Heart left ventricle (tissue), 16 donors: ENCODE measurements around the gene LIPG. TPM values are rescaled to one million over a fixed set of nuclear protein-coding genes. Genes with fewer than 3 reads are reported as not detected.

Source experiments
- ATAC-seq, 4 donors: fragments of 200-7000 bp; cut with Tn5 transposase; one replicate each; pipeline ENCODE4 v1.9.1; 2020 to 2022; ENCODE audit warnings: moderate library complexity in 4 of 4, mild to moderate bottlenecking in 3 of 4, moderate number of reproducible peaks in 1 of 4
- DNase-seq, 5 donors: peaks; one replicate each; pipeline ENCODE4 v3.0.0-alpha.2; 2020
- H3K27ac ChIP-seq, 12 donors: fragments of 200-600 bp; sonication (generic) in 4 of 12; one replicate each; pipeline versions ENCODE4 v1.5.0 to v1.8.0; 2016 to 2022; ENCODE audit warnings: mild to moderate bottlenecking in 2 of 12
- H3K27me3 ChIP-seq, 9 donors: fragments of 200-600 bp; sonication (generic) in 2 of 9; one replicate each; pipeline versions ENCODE4 v1.5.1 to v1.8.0; 2016 to 2022; ENCODE audit warnings: mild to moderate bottlenecking in 3 of 9
- H3K36me3 ChIP-seq, 9 donors: fragments of 200-600 bp; sonication (generic) in 2 of 9; one replicate each; pipeline versions ENCODE4 v1.5.0 to v1.8.0; 2018 to 2022; ENCODE audit warnings: mild to moderate bottlenecking in 2 of 9
- H3K4me1 ChIP-seq, 12 donors: fragments of 200-600 bp; sonication (generic) in 4 of 12; one replicate each; pipeline versions ENCODE4 v1.5.0 to v1.8.0; 2016 to 2022; ENCODE audit warnings: mild to moderate bottlenecking in 3 of 12
- H3K4me3 ChIP-seq, 12 donors: fragments of 200-600 bp; sonication (generic) in 4 of 12; one replicate each; pipeline versions ENCODE4 v1.5.0 to v1.8.0; 2017 to 2022; ENCODE audit warnings: mild to moderate bottlenecking in 9 of 12, moderate library complexity in 4 of 12
- H3K9me3 ChIP-seq, 12 donors: fragments of 200-600 bp; sonication (generic) in 4 of 12; one replicate each; pipeline versions ENCODE4 v1.5.0 to v1.8.0; 2016 to 2022; ENCODE audit warnings: mild to moderate bottlenecking in 1 of 12
- POLR2A ChIP-seq, 2 donors: fragments of 450-650 bp; IDR thresholded peaks; one replicate each; pipeline ENCODE4 v1.6.1; 2017; ENCODE audit warnings: antibody characterized with exemption in 2 of 2, mild to moderate bottlenecking in 2 of 2, moderate library complexity in 2 of 2
- whole genome bisulfite sequencing, 4 donors: extraction: QIAGEN DNeasy Blood & Tissue Kit in 2 of 4; methylation state at CpG; one replicate each; pipeline versions ENCODE4 v1.1.5 to v1.1.7; 2013 to 2018; 5-methylcytosine and 5-hydroxymethylcytosine counted together
- intact Hi-C, 10 donors: fragments of 100-400 bp; cut with DNase I; formaldehyde crosslinking; loops; one replicate each; pipeline versions ENCODE4 v1.11.1 to v1.14.2; 2022
- polyA plus RNA-seq, 2 donors: library from polyadenylated mRNA; stranded (reverse); fragments of 200-250 nt; gene quantifications; one replicate each; pipeline ENCODE4 v1.2.3, GENCODE V29; 2013
- total RNA-seq, 9 donors: library from RNA; depleted of rRNA in 2 of 9; stranded (reverse); fragments of >200 nt in 2 of 9; fragmentation: NEBNext Ultra II Directional in 3 of 9; extraction: Animal tissue kit (Norgen Biotek cat#: 25700) in 3 of 9; gene quantifications; one replicate each; pipeline versions ENCODE4 v1.1.0 to v1.2.4, GENCODE V29; 2016 to 2023
- TF ChIP-seq, protein P1 (sequence below), 12 donors: fragments of 200-600 bp; sonication (generic) in 4 of 12; IDR thresholded peaks; one replicate each; pipeline versions ENCODE4 v1.5.0 to v1.8.0; 2018 to 2022; ENCODE audit warnings: antibody characterized with exemption in 12 of 12, mild to moderate bottlenecking in 5 of 12
- donor health status: ischemic (EF 13 %, LVEDD 7.1; RV severe dilation, severe dysfunction).
- donor health status: healthy with polysubstance abuse.
- donor health status: DM: no; HTN: yes; CAD: no.
- donor health status: DM: no; HTN: no; CAD: no.
- donor health status: ischemic (EF 25% LVEDD 6.9; RV normal size, moderate dysfunction).
- donor health status: ischemic (EF 25% LVEDD 5.7; RV mildly dilated, moderate dysfunction).
- donor health status: healthy.
- donor health status: DM: yes; HTN: yes; CAD: no.
- donor health status: ischemic (EF 35%, LVEDD 5.7; RV mildly dilated, moderate dysfunction).
- donor health status: nonischemic (EF 11% LVEDD 7.7; RV severe dilation, severe dysfunction).
- donor health status: DM: yes; HTN: yes; CAD: no.
- donor health status: PGD.
- donor health status: ischemic (EF 29% LVEDD 5.4; RV normal size, mild dysfunction).
- donor health status: nonischemic (EF 23%, LVEDD 6.1; RV moderate dilation, normal function).

Gene LIPG
- total and polyA plus RNA-seq, 11 donors: 0.04 to 12.1 (median 1.1) TPM; not detected in 3

- WGBS, 4 donors: 83 to 90% (median 85%) methylated on average over 5 of the region's 5 CpGs
- H3K4me1 ChIP-seq: no peaks in the 10 kb centered on the region
- DNase-seq (no peak), ATAC-seq (no peak)
- H3K9me3 ChIP-seq: no peaks in the 10 kb centered on the region
- H3K4me3 ChIP-seq: no peak overlapping the region
- no peak overlapping the region for H3K27ac ChIP-seq
- no peaks in the 10 kb centered on the region for H3K36me3 ChIP-seq
- intact Hi-C loops: no loop called here
- TF ChIP-seq POLR2A (IDR thresholded peaks at IDR 0.05): no peak
- TF ChIP-seq, protein P1, sequence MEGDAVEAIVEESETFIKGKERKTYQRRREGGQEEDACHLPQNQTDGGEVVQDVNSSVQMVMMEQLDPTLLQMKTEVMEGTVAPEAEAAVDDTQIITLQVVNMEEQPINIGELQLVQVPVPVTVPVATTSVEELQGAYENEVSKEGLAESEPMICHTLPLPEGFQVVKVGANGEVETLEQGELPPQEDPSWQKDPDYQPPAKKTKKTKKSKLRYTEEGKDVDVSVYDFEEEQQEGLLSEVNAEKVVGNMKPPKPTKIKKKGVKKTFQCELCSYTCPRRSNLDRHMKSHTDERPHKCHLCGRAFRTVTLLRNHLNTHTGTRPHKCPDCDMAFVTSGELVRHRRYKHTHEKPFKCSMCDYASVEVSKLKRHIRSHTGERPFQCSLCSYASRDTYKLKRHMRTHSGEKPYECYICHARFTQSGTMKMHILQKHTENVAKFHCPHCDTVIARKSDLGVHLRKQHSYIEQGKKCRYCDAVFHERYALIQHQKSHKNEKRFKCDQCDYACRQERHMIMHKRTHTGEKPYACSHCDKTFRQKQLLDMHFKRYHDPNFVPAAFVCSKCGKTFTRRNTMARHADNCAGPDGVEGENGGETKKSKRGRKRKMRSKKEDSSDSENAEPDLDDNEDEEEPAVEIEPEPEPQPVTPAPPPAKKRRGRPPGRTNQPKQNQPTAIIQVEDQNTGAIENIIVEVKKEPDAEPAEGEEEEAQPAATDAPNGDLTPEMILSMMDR (IDR thresholded peaks at IDR 0.05): no peak
- peaks cover 0 to 20% (median 0%) of the 10 kb centered on the region in 9 donors for H3K27me3 ChIP-seq
Observed at GRCh38 chr18:49546719-49547273, 15.1 kb upstream of the LIPG start.

GRCh38 chr18:49547701-49548100, 14.2 kb upstream of the LIPG start:
- H3K4me1 ChIP-seq: no peaks in the 10 kb centered on the region
- intact Hi-C loops: no loop called here
- H3K27ac ChIP-seq: no peak overlapping the region
- H3K4me3 ChIP-seq: no peak overlapping the region
- DNase-seq: no peak
- no peak for ATAC-seq
- H3K9me3 ChIP-seq: no peaks in the 10 kb centered on the region
- WGBS, 4 donors: 9 to 25% (median 20%) methylated on average over 1 of the region's 1 CpG
- H3K27me3 ChIP-seq: peaks cover 0 to 28% (median 0%) of the 10 kb centered on the region in 9 donors
- TF ChIP-seq, protein P1 (IDR thresholded peaks at IDR 0.05): no peak
- TF ChIP-seq POLR2A (IDR thresholded peaks at IDR 0.05): no peak
- no peaks in the 10 kb centered on the region for H3K36me3 ChIP-seq

GRCh38 chr18:49548229-49548636, 13.6 kb upstream of the LIPG start:
- no peak for DNase-seq
- H3K36me3 ChIP-seq: no peaks in the 10 kb centered on the region
- no peaks in the 10 kb centered on the region for H3K4me1 ChIP-seq
- WGBS, 4 donors: 85 to 100% (median 96%) methylated on average over 1 of the region's 1 CpG
- H3K4me3 ChIP-seq: no peak overlapping the region
- intact Hi-C loops: no loop called here
- no peak for ATAC-seq
- no peak for TF ChIP-seq POLR2A (IDR thresholded peaks at IDR 0.05)
- TF ChIP-seq, protein P1 (IDR thresholded peaks at IDR 0.05): no peak
- no peaks in the 10 kb centered on the region for H3K9me3 ChIP-seq
- H3K27me3 ChIP-seq: peaks cover 0 to 31% (median 0%) of the 10 kb centered on the region in 9 donors
- no peak overlapping the region for H3K27ac ChIP-seq

- Histone ChIP-seq H3K27ac (no peak overlapping the region), H3K4me3 (no peak overlapping the region), H3K4me1 (no peaks in the 10 kb centered on the region), H3K9me3 (no peaks in the 10 kb centered on the region), H3K27me3 (peaks cover 0 to 18% (median 0%) of the 10 kb centered on the region in 9 donors), H3K36me3 (no peaks in the 10 kb centered on the region)
- WGBS, 4 donors: 87 to 93% (median 91%) methylated on average over 6 of the region's 6 CpGs
- ATAC-seq: no peak
- TF ChIP-seq POLR2A (IDR thresholded peaks at IDR 0.05): no peak
- TF ChIP-seq, protein P1 (IDR thresholded peaks at IDR 0.05): no peak
- DNase-seq: no peak
- intact Hi-C loops: loop anchor here in 1 of 10 donors (10.0 kb wide), 1 partner anchor 234 kb away; no protein-coding TSS in a partner anchor
Observed at GRCh38 chr18:49550621-49551339, 11.1 kb upstream of the LIPG start.
